Upper lobe of left lung (tissue), 6 donors: ENCODE measurements around the gene LEUTX. TPM values are rescaled to one million over a fixed set of nuclear protein-coding genes. Genes with fewer than 3 reads are reported as not detected.
A peak's percentile ranks its signal among the peaks of the same experiment; 100 is the strongest.

ENCODE experiments used
- ATAC-seq, 2 donors: fragments of 200-7000 bp; cut with Tn5 transposase; one replicate each; pipeline ENCODE4 v1.9.1; 2022; ENCODE audit warnings: mild to moderate bottlenecking in 2 of 2, moderate library complexity in 2 of 2; ENCODE audit not compliant: low FRiP score in 2 of 2
- DNase-seq, 2 donors: peaks; one replicate each; pipeline ENCODE4 v3.0.0-alpha.2; 2019 to 2020
- H3K27ac ChIP-seq, 4 donors: fragments of 200-600 bp; sonication (generic); one replicate each; pipeline ENCODE4 v1.5.1; 2016 to 2019
- H3K27me3 ChIP-seq, 4 donors: fragments of 200-600 bp; sonication (generic); one replicate each; pipeline ENCODE4 v1.5.1; 2017 to 2019
- H3K36me3 ChIP-seq, 4 donors: fragments of 200-600 bp; sonication (generic); one replicate each; pipeline ENCODE4 v1.5.1; 2016 to 2019
- H3K4me1 ChIP-seq, 4 donors: fragments of 200-600 bp; sonication (generic); one replicate each; pipeline ENCODE4 v1.5.1; 2018 to 2019
- H3K4me3 ChIP-seq, 4 donors: fragments of 200-600 bp; sonication (generic); one replicate each; pipeline ENCODE4 v1.5.1; 2017 to 2019; ENCODE audit warnings: mild to moderate bottlenecking in 2 of 4, moderate library complexity in 1 of 4
- H3K9me3 ChIP-seq, 4 donors: fragments of 200-600 bp; sonication (generic); one replicate each; pipeline ENCODE4 v1.5.1; 2018 to 2019
- CTCF ChIP-seq, 6 experiments: fragments of 450-650 bp in 4 of 6; fragments of 200-600 bp in 2 of 6; sonication (generic) in 2 of 6; IDR thresholded peaks; one replicate each; pipeline ENCODE4 v1.5.1; 2016 to 2019; ENCODE audit warnings: antibody characterized with exemption in 6 of 6
- EP300 ChIP-seq, 4 donors: sonication (generic); formaldehyde crosslinking; IDR thresholded peaks; one replicate each; pipeline ENCODE4 v1.5.1; 2017; ENCODE audit warnings: antibody characterized with exemption in 4 of 4, control low read depth in 2 of 4
- POLR2A ChIP-seq, 4 donors: fragments of 450-650 bp; IDR thresholded peaks; one replicate each; pipeline ENCODE4 v1.5.1; 2016 to 2017; ENCODE audit warnings: antibody characterized with exemption in 4 of 4, mild to moderate bottlenecking in 2 of 4
- POLR2AphosphoS5 ChIP-seq, 2 donors: sonication (generic); formaldehyde crosslinking; IDR thresholded peaks; one replicate each; pipeline ENCODE4 v1.5.1; 2017; ENCODE audit warnings: antibody characterized with exemption in 2 of 2
- WGBS, 2 donors: methylation state at CpG; one replicate each; pipeline ENCODE4 v1.1.5; 2017 to 2018; 5-methylcytosine and 5-hydroxymethylcytosine counted together
- total RNA-seq, 6 donors: library from RNA; depleted of rRNA in 4 of 6; stranded (reverse); fragments of >200 nt in 4 of 6; gene quantifications; one replicate each; pipeline versions ENCODE4 v1.1.0 to v1.2.1, GENCODE V29; 2016 to 2021
- donor health status: DM: no; HTN: no; CAD: no; lungs with moderate emphysema.
- donor health status: DM: no; HTN: yes; CAD: no; lungs with severe emphysema.

The LEUTX gene
- total RNA-seq, 6 donors from 2014 or later, result not detected

GRCh38 chr19:39825531-39826076 lies 47.0 kb downstream of the LEUTX start:
- Histone ChIP-seq H3K27me3 (no peaks in the 10 kb centered on the region), H3K27ac (peak overlapping the region in 2 of 4 donors; percentile 58 to 81), H3K36me3 (peaks cover 31 to 54% (median 47%) of the 10 kb centered on the region in 4 donors), H3K9me3 (no peaks in the 10 kb centered on the region), H3K4me3 (no peak overlapping the region), H3K4me1 (peaks cover 7 to 26% (median 11%) of the 10 kb centered on the region in 4 donors)
- WGBS, 2 donors, result 91 to 92% methylated on average over 11 to 15 of the region's 17 CpGs
- TF ChIP-seq POLR2A (IDR thresholded peaks at IDR 0.05) (no peak), EP300 (IDR thresholded peaks at IDR 0.05) (no peak), CTCF (IDR thresholded peaks at IDR 0.05) (no peak), POLR2AphosphoS5 (IDR thresholded peaks at IDR 0.05) (no peak)
- DNase-seq, result peak in 1 of 2 donors; percentile 74
- ATAC-seq, result no peak

GRCh38 chr19:39826311-39826945 lies 47.8 kb downstream of the LEUTX start:
- Histone ChIP-seq H3K4me1 (peaks cover 7 to 26% (median 11%) of the 10 kb centered on the region in 4 donors), H3K27ac (no peak overlapping the region), H3K36me3 (peaks cover 32 to 60% (median 52%) of the 10 kb centered on the region in 4 donors), H3K9me3 (no peaks in the 10 kb centered on the region), H3K4me3 (no peak overlapping the region), H3K27me3 (no peaks in the 10 kb centered on the region)
- peak in 1 of 2 donors; percentile 85 for DNase-seq
- TF ChIP-seq POLR2A (IDR thresholded peaks at IDR 0.05) (no peak), CTCF (IDR thresholded peaks at IDR 0.05) (no peak)
- ATAC-seq, result no peak
- WGBS, 2 donors, result 90 to 94% methylated on average over 27 to 35 of the region's 35 CpGs

GRCh38 chr19:39827216-39827615 lies 48.6 kb downstream of the LEUTX start:
- peaks cover 8 to 33% (median 16%) of the 10 kb centered on the region in 4 donors for H3K4me1 ChIP-seq
- 83 to 93% methylated on average over 5 to 13 of the region's 13 CpGs for WGBS, 2 donors
- no peaks in the 10 kb centered on the region for H3K27me3 ChIP-seq
- H3K4me3 ChIP-seq, result no peak overlapping the region
- ATAC-seq, result no peak
- H3K27ac ChIP-seq, result no peak overlapping the region
- TF ChIP-seq EP300 (IDR thresholded peaks at IDR 0.05) (no peak), CTCF (IDR thresholded peaks at IDR 0.05) (no peak), POLR2AphosphoS5 (IDR thresholded peaks at IDR 0.05) (no peak), POLR2A (IDR thresholded peaks at IDR 0.05) (no peak)
- peaks cover 32 to 63% (median 52%) of the 10 kb centered on the region in 4 donors for H3K36me3 ChIP-seq
- peak in 1 of 2 donors; percentile 66 for DNase-seq
- H3K9me3 ChIP-seq, result no peaks in the 10 kb centered on the region

GRCh38 chr19:39828015-39828653 lies 49.5 kb downstream of the LEUTX start:
- peaks cover 32 to 63% (median 52%) of the 10 kb centered on the region in 4 donors for H3K36me3 ChIP-seq
- no peaks in the 10 kb centered on the region for H3K27me3 ChIP-seq
- peak overlapping the region in 1 of 4 donors; percentile 15 for H3K4me3 ChIP-seq
- H3K9me3 ChIP-seq, result no peaks in the 10 kb centered on the region
- peak in 1 of 2 donors; percentile 50 for DNase-seq
- 86 to 90% methylated on average over 16 to 26 of the region's 26 CpGs for WGBS, 2 donors
- TF ChIP-seq EP300 (IDR thresholded peaks at IDR 0.05), result no peak
- no peak for TF ChIP-seq POLR2AphosphoS5 (IDR thresholded peaks at IDR 0.05)
- no peak for TF ChIP-seq CTCF (IDR thresholded peaks at IDR 0.05)
- no peak for TF ChIP-seq POLR2A (IDR thresholded peaks at IDR 0.05)
- ATAC-seq, result no peak
- no peak overlapping the region for H3K27ac ChIP-seq
- peaks cover 17 to 37% (median 25%) of the 10 kb centered on the region in 4 donors for H3K4me1 ChIP-seq
